Nephron (organoid): ENCODE measurements around the gene SLC22A17.
A peak's percentile ranks its signal among the peaks of the same experiment; 100 is the strongest.

Experiments used
- H3K27ac Mint-ChIP-seq, 3 experiments: 2 replicates each; pipeline ENCODE4 v1.8.0; 2020; ENCODE audit warnings: mixed read lengths in 3 of 3, mild to moderate bottlenecking in 2 of 3, moderate library complexity in 1 of 3
- H3K27me3 Mint-ChIP-seq: 2 replicates; pipeline ENCODE4 v1.8.0; 2021; ENCODE audit warnings: low read depth, mild to moderate bottlenecking, moderate library complexity, mixed read lengths
- H3K36me3 Mint-ChIP-seq: 2 replicates; pipeline ENCODE4 v1.8.0; 2020; ENCODE audit warnings: low read depth, mixed read lengths
- H3K4me1 Mint-ChIP-seq: 2 replicates; pipeline ENCODE4 v1.8.0; 2020; ENCODE audit warnings: mixed read lengths
- H3K4me3 Mint-ChIP-seq, 3 experiments: 2 replicates each; pipeline ENCODE4 v1.8.0; 2020; ENCODE audit warnings: mild to moderate bottlenecking in 3 of 3, mixed read lengths in 3 of 3, moderate library complexity in 2 of 3
- H3K9me3 Mint-ChIP-seq: 2 replicates; pipeline ENCODE4 v1.8.0; 2020; ENCODE audit warnings: mixed read lengths
- CTCF ChIP-seq, 3 experiments: fragments of 200-600 bp; sonication (generic); IDR thresholded peaks; one replicate each; pipeline ENCODE4 v1.5.0; 2021; ENCODE audit warnings: antibody characterized with exemption in 3 of 3; ENCODE audit not compliant: unreplicated experiment in 3 of 3

The SLC22A17 gene

DNA sequence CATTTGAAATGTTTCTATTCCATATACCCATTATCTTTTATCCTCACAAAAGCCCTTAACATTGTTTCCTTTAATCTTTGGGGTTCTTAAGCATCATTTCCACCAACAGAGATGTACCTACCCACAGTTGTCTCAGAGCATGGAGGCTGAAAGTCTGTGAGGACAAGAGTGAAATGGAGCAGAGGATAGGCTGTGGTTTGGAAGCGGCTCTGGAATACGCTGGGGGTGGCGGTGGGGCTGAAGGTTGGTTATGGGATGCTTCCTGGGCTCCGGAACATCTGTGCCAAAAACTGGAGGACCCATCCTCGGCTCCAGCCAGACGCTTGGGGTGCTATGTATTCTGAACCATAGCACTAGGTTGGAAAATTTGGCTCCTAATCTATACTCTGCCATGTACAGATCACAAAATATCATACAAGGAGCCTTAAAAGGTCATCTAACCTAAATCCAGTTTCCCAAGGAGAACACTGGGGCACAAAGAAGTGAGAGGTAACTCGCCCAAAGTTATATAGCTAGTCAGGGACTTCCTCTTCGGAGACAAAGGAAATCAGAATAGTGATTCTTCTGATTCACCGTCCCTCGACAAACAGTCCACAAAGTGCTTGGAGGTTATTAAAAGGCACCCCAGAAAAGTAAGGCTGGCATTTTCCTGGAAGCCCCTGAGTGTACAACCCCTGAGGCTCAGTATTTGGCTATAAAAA is 52.6 kb downstream of the SLC22A17 start:
- peak in 1 of 3 experiments; percentile 6 for TF ChIP-seq CTCF (IDR thresholded peaks at IDR 0.05; ENCODE audit: unreplicated experiment in 3 of 3)
- Mint-ChIP-seq H3K27ac (peak overlapping the region; percentile 98 to 100 (median 100)), H3K4me1 (peaks cover 27% of the 10 kb centered on the region), H3K36me3 (no peaks in the 10 kb centered on the region), H3K9me3 (no peaks in the 10 kb centered on the region), H3K27me3 (peaks cover under 1% of the 10 kb centered on the region), H3K4me3 (peak overlapping the region; percentile 93 to 98 (median 98))

DNA sequence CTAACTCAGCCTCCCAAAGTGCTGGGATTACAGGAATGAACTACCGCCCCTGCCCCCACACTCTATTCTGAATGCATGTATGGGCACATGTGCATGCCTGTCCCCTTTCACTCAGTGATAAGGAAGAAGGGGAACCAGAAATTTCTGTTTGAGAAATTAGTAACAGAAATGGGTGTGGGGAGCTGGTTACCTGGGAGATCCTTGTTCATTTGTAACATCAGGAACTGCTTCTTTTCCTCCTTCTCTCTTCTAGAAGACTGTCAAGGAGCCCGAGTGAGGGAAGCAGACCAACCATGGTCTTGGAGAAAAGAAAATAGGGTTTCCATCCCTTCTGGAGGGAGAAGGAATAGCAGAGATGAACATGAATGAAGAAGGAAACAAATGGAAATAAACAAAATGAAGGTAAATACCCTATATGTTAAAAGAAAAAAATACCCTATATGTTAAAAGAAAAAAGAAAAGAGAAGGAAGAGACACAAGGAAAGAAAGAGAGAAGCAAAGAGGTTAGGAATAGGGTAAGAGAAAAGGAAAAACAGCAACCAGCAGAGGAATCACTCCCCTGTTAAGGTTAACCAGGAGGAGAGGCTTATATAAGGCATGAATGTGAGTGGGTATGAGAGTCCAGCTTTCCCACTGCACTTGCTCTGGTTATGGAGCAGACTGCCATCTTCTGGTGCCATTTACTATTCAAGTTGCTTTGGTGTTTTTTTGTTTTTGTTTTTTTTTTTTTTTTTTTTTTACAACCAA is 53.3 kb downstream of the SLC22A17 start:
- Mint-ChIP-seq H3K36me3 (no peaks in the 10 kb centered on the region), H3K27me3 (peaks cover 4% of the 10 kb centered on the region), H3K4me3 (peak overlapping the region; percentile 69 to 76 (median 73)), H3K27ac (peak overlapping the region; percentile 85 to 100 (median 98)), H3K9me3 (no peaks in the 10 kb centered on the region), H3K4me1 (peaks cover 25% of the 10 kb centered on the region)
- peak; percentile 35 to 49 (median 40) for TF ChIP-seq CTCF (IDR thresholded peaks at IDR 0.05; ENCODE audit: unreplicated experiment in 3 of 3)

DNA sequence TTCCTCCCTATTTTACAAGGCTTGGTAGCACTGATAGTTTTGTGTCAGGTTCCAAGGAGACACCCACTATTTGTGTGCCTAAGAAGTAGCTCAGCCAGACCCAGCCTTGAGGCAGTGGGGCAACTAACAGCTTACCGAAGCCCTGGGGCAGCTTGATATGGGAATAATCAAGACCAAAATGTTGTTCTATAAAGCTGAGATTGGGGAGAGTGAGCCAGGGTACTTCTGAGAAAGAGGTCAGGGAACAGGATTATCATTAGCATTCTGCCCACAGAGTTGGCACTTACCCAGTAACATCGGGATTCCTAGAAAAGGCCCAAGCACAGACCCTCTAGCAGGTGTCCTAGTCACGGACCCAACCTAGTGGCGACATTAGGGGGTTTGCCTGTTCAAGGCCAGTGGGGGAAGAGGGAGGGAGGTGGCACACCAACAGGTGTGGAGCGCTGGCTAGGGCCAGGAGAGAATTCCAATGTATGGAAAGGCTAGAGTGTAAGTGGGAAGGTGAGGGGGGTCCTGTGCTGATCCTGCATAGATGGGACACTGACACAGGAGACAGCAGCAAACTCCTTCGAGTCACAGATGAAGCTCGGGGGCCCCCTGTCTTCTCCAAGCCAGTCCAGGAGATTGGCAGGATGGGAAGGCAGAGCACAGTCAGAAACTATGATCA is 54.9 kb downstream of the SLC22A17 start:
- H3K4me3 Mint-ChIP-seq = peak overlapping the region in 2 of 3 experiments; percentile 29 to 40
- no peaks in the 10 kb centered on the region for H3K9me3 Mint-ChIP-seq
- H3K4me1 Mint-ChIP-seq = peaks cover 25% of the 10 kb centered on the region
- H3K36me3 Mint-ChIP-seq = no peaks in the 10 kb centered on the region
- peak overlapping the region; percentile 21 to 68 (median 64) for H3K27ac Mint-ChIP-seq
- TF ChIP-seq CTCF (IDR thresholded peaks at IDR 0.05; ENCODE audit: unreplicated experiment in 3 of 3) = no peak
- H3K27me3 Mint-ChIP-seq = peaks cover 12% of the 10 kb centered on the region

DNA sequence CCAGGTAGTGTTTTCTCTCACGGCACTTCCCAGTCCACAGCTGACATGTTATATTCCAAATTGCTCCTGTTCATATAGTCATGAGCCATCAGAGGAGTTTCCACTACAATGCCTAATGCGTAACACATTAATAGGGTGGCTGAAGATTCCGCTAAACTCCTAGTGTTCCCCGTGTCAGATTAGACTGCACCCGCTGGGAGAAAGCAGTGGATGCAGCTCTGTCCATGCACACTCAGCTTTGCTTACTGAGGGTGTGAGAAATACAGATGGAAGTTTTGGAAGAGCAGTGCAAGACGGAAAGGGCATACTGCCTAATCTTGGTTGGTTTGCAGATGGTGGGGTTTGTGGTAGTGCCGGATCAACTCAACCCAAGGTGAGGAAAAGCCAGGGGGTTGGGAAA is 55.6 kb downstream of the SLC22A17 start:
- Mint-ChIP-seq H3K4me1 (peaks cover 25% of the 10 kb centered on the region), H3K4me3 (peak overlapping the region in 2 of 3 experiments; percentile 45 to 60), H3K27me3 (peaks cover 13% of the 10 kb centered on the region), H3K27ac (peak overlapping the region; percentile 24 to 68 (median 34)), H3K9me3 (no peaks in the 10 kb centered on the region), H3K36me3 (no peaks in the 10 kb centered on the region)
- no peak for TF ChIP-seq CTCF (IDR thresholded peaks at IDR 0.05; ENCODE audit: unreplicated experiment in 3 of 3)
